ENCODE results near the gene DLGAP1.

- TF ChIP-seq POLR2AphosphoS5 (IDR thresholded peaks at IDR 0.05; ENCODE audit: low read depth, low read length) = no peak
- TF ChIP-seq EZH2 (IDR thresholded peaks at IDR 0.05) = no peak
- no peak for TF ChIP-seq JUND (IDR thresholded peaks at IDR 0.05)
- TF ChIP-seq POLR2A (IDR thresholded peaks at IDR 0.05; ENCODE audit: borderline replicate concordance, extremely low read depth, insufficient read depth, insufficient read length) = no peak
- TF ChIP-seq CTCF (IDR thresholded peaks at IDR 0.05 in 2 of 3, conservative IDR thresholded peaks at IDR 0.05 in 1 of 3; ENCODE audit: borderline replicate concordance in 1 of 3, insufficient read depth in 1 of 3, low read depth in 2 of 3, low read length in 2 of 3) = peak in 2 of 3 experiments; percentile 59 to 74; a peak in 4 of 6 replicates
Measured at GRCh38 chr18:3885209-3885792, 569.8 kb downstream of the DLGAP1 start.

All from HCT116 (cell line).